HEK293T (cell line): Measurements from ENCODE around the gene RETN.

ENCODE experiments used
- CTCF ChIA-PET: fragments of 350-600 bp; formaldehyde crosslinking; extraction: SDS; loops from one replicate; lab custom pipeline; 2021; ENCODE audit warnings: antibody characterized with exemption, inconsistent platforms; lab: Yijun Ruan, JAX
- POLR2A ChIA-PET: fragments of 350-600 bp; formaldehyde crosslinking; extraction: SDS; loops from one replicate; lab custom pipeline; 2020; ENCODE audit warnings: antibody characterized with exemption, inconsistent platforms; lab: Yijun Ruan, JAX
- DNase-seq: peaks from one replicate; pipeline ENCODE4 v3.0.0; 2012; ENCODE audit warnings: mixed read lengths; ENCODE audit errors: extremely low spot score
- ARNT ChIP-seq: fragments of 450-650 bp; IDR thresholded peaks from 2 replicates; pipeline ENCODE4 v1.6.1; 2017; ENCODE audit warnings: mild to moderate bottlenecking
- BHLHE40 ChIP-seq: fragments of 450-650 bp; IDR thresholded peaks from 2 replicates; pipeline ENCODE4 v1.6.1; 2016; ENCODE audit warnings: mild to moderate bottlenecking, moderate library complexity, borderline replicate concordance
- CTBP1 ChIP-seq: fragments of 450-650 bp; IDR thresholded peaks from 2 replicates; pipeline ENCODE4 v1.6.1; 2016; ENCODE audit warnings: borderline replicate concordance
- ELF4 ChIP-seq: fragments of 450-650 bp; IDR thresholded peaks from 2 replicates; pipeline ENCODE4 v1.6.1; 2017; ENCODE audit warnings: antibody characterized with exemption
- FOXA1 ChIP-seq: fragments of 450-650 bp; IDR thresholded peaks from 2 replicates; pipeline ENCODE4 v1.6.1; 2016; ENCODE audit warnings: mild to moderate bottlenecking
- FOXK2 ChIP-seq: fragments of 450-650 bp; IDR thresholded peaks from 2 replicates; pipeline ENCODE4 v1.6.1; 2016; ENCODE audit warnings: mild to moderate bottlenecking
- HDGF ChIP-seq: fragments of 450-650 bp; IDR thresholded peaks from 2 replicates; pipeline ENCODE4 v1.6.1; 2017; ENCODE audit warnings: antibody characterized with exemption, borderline replicate concordance
- L3MBTL2 ChIP-seq: fragments of 450-650 bp; conservative IDR thresholded peaks from 2 replicates; pipeline ENCODE4 v1.6.1; 2016; ENCODE audit warnings: mild to moderate bottlenecking
- LEF1 ChIP-seq: fragments of 450-650 bp; IDR thresholded peaks from 2 replicates; pipeline ENCODE4 v1.6.1; 2017; ENCODE audit warnings: mild to moderate bottlenecking, borderline replicate concordance
- NFRKB ChIP-seq: fragments of 450-650 bp; IDR thresholded peaks from 2 replicates; pipeline ENCODE4 v1.6.1; 2016; ENCODE audit warnings: mild to moderate bottlenecking, moderate library complexity
- PKNOX1 ChIP-seq: fragments of 450-650 bp; IDR thresholded peaks from 2 replicates; pipeline ENCODE4 v1.6.1; 2016
- SUZ12 ChIP-seq: fragments of 450-650 bp; IDR thresholded peaks from 2 replicates; pipeline ENCODE4 v1.6.1; 2016; ENCODE audit warnings: mild to moderate bottlenecking
- TARDBP ChIP-seq: fragments of 450-650 bp; IDR thresholded peaks from 2 replicates; pipeline ENCODE4 v1.6.1; 2016
- ZNF384 ChIP-seq: fragments of 450-650 bp; IDR thresholded peaks from 2 replicates; pipeline ENCODE4 v1.6.1; 2016

Gene RETN

GRCh38 chr19:7678971-7679751, 10.3 kb downstream of the RETN start:
- POLR2A ChIA-PET, result no interaction called here
- no peak for DNase-seq
- CTCF ChIA-PET, result no interaction called here
- TF ChIP-seq SUZ12, result no peak
- TF ChIP-seq ELF4, result no peak
- TF ChIP-seq TARDBP, result no peak
- no peak for TF ChIP-seq HDGF
- TF ChIP-seq FOXK2, result no peak

DNA sequence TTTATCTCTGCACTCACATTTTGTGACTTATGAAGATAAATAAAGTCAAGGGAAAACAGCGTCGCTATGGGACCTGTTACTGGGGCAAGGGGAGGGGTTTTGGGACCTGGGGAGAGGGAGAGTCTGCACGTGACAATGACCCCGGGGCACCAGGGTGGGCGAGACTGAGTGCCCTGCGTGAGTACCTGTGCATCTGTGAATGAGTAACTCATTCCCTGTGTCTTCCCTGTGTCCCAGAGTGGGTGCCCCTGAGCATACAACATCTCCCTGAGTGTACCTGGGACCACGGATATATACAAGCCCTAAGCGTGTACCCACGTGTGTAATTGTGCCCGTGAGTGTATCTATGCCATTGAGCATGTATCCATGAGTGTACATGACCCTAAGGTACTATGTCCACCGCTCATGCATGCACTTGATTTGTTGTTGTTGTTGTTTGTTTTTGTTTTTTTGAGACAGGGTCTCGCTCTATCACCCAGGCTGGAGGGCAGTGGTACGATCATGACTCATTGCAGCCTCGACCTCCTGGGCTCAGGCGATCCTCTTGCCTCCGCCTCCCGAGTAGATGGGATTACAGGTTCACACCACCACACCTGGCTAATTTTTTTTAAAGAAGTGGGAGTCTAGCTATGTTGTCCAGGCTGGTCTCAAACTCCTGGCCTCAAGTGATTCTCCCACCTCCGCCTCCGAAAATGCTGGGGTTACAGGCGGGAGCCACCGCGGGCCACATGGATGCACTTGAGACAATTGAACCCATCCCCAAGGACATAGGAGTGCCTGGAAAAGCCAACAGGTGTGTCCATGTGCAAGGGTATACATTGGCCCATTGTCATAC, 11.1 kb downstream of the RETN start:
- POLR2A ChIA-PET, result interaction anchor here (0.6 to 1.7 kb wide), 15 partner anchors 8 to 581 kb away, joined by 3 to 19 read pairs (median 4); partner anchors contain the start of genes PET100 and XAB2
- no peak for DNase-seq
- TF ChIP-seq ELF4, result no peak
- TF ChIP-seq L3MBTL2, result 0 out of 2 replicates have a peak, but pooled peaks have one; percentile 30
- CTCF ChIA-PET, result interaction anchor here (0.8 to 1.7 kb wide), 7 partner anchors 11 to 151 kb away, joined by 3 to 10 read pairs (median 5); partner anchors contain the start of gene RETN

DNA sequence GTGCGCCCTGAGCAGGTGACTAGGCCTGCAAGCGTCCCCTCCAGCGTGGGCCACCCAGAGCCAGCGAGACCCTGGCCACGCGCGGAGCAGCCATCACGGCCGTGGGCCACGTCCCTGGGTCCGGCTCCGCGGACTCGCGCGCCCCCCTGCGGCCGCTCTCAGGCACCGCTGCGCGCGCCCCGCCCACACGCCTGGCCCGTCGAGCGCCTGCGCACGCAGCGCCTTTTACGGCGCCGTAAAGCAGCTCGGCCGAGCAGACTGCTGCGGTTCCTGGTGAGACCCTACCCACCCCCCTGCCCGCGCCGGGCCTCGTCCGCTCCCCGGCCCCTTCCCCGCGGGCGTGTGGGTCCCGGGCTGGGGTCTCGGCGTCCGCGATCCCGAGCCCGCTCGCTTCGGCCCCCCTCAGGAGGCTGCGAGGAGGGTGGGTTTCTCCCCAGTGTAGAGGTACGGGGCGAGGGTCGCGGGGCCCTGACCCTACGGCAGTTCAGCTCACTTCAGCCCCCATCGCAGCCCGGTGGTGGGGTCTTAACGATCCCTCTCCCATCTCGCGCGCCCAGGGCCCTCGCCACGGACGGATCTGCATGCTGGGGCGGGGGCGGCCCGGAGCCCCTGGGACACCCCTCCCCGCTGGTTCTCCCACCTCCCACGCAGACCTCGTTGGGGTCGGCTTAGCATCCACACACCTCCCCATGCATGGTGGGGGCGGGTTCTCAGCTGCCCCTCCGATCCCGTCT, 11.9 kb downstream of the RETN start, which contains the start of gene TRAPPC5:
Gene TRAPPC5 (plus strand): TSS at position 228 of the 734 bp plus-strand sequence. CDS start 1,421 bp downstream, outside the sequence.
- TF ChIP-seq ZNF384, result no peak
- TF ChIP-seq BHLHE40, result no peak
- TF ChIP-seq HDGF, result no peak
- TF ChIP-seq TARDBP, result peak; percentile 69; the same call in 1 of the 2 replicates
- no peak for TF ChIP-seq ELF4
- 0 out of 2 replicates have a peak, but pooled peaks have one; percentile 43 for TF ChIP-seq ARNT
- no peak for TF ChIP-seq FOXA1
- no peak for TF ChIP-seq LEF1
- ChIA-PET CTCF (interaction anchor here (0.5 to 1.7 kb wide), 21 partner anchors 12 to 327 kb away, joined by 3 to 10 read pairs (median 3); partner anchors contain the start of gene RETN), POLR2A (interaction anchor here (0.6 to 1.7 kb wide), 19 partner anchors 9 to 582 kb away, joined by 3 to 19 read pairs (median 4); partner anchors contain the start of genes PET100 and XAB2)
- DNase-seq, result peak; percentile 92

- CTCF ChIA-PET, result interaction anchor here (0.5 to 1.7 kb wide), 21 partner anchors 12 to 327 kb away, joined by 3 to 10 read pairs (median 3); partner anchors contain the start of gene RETN
- POLR2A ChIA-PET, result interaction anchor here (0.7 to 1.7 kb wide), 18 partner anchors 10 to 582 kb away, joined by 3 to 19 read pairs (median 4); partner anchors contain the start of genes PET100 and XAB2
- peak; percentile 81 for DNase-seq
These were observed 12.7 kb downstream of the RETN start for GRCh38 chr19:7681340-7682174.

GRCh38 chr19:7682175-7682855, 13.5 kb downstream of the RETN start:
- CTCF ChIA-PET, result interaction anchor here (0.6 kb wide), 1 partner anchor 1061 kb away, joined by 3 read pairs; no protein-coding TSS in a partner anchor
- TF ChIP-seq LEF1 (no peak), FOXK2 (no peak), CTBP1 (no peak), L3MBTL2 (no peak), NFRKB (no peak)
- POLR2A ChIA-PET, result no interaction called here
- DNase-seq, result no peak

More at GRCh38 chr19:7681340-7682174, 12.7 kb downstream of the RETN start:
- TF ChIP-seq HDGF, result no peak
- peak; percentile 31; the same call in 1 of the 2 replicates for TF ChIP-seq L3MBTL2
- no peak for TF ChIP-seq BHLHE40
- TF ChIP-seq ZNF384, result no peak
- TF ChIP-seq PKNOX1, result no peak
- TF ChIP-seq NFRKB, result no peak
- TF ChIP-seq FOXA1, result no peak
